ENCODE measurements around the gene FNDC3B.

The FNDC3B gene

GRCh38 chr3:172184106-172184822, 144.9 kb downstream of the FNDC3B start:
- H3K4me3 ChIP-seq (ENCODE audit: low read depth, low read length) = no peak overlapping the region

- H3K4me3 ChIP-seq (ENCODE audit: low read depth, low read length) = no peak overlapping the region
Observed at GRCh38 chr3:172185907-172186306, 146.5 kb downstream of the FNDC3B start.

DNA sequence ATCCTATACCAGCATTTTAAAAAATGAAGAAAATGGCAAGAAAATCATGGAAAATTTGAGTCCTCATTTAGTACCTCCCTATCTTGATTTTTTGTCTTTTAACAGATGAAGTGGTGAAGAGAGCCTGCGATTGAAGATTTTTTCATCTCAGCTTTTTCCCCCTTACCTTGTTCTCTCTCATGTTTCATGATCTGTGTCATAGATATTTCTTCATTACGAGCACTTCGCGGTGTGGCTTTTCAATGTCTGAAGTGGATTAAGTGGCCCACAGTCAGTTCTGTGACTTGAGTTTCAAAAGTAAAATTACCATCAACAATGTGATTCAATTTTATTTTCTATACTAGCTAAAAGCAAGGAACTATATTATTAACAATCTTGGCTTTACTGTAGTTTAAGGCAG, 147.2 kb downstream of the FNDC3B start:
- no peak overlapping the region for H3K4me3 ChIP-seq (ENCODE audit: low read depth, low read length)

- H3K4me3 ChIP-seq (ENCODE audit: low read depth, low read length) = no peak overlapping the region
Observed at GRCh38 chr3:172187511-172187910, 148.1 kb downstream of the FNDC3B start.

- no peak overlapping the region for H3K4me3 ChIP-seq (ENCODE audit: low read depth, low read length)
Observed at GRCh38 chr3:172188511-172188910, 149.1 kb downstream of the FNDC3B start.

GRCh38 chr3:172189213-172189612, 149.8 kb downstream of the FNDC3B start:
- H3K4me3 ChIP-seq (ENCODE audit: low read depth, low read length) = no peak overlapping the region

DNA sequence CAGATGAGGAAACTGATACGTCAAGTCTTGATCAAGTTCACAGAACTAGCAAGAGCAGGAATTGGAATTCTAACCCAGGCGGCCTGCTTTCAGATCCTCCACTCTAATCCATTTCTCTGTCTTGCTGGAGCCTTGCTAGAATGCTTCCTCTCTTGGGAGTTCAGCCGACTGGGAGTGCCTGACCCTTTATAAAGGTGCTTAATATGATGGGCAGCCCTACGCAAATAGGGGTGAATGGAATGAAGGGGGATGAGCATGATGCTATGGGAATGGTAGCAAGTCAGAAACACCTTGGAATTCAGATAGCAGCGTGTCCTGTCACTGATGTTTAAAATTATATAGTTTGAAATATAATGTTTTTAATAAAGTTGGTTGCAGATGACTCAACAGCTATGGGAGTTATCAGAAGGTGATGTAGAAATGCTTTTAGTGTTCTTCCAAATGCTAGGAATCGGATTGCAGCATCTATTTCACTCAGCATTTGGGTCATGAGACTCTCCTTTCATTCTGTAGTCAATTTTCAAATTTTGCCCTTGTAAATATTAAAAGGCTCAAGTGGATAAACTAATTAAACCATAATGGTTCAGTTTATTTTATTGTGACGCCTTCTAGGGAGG, 150.7 kb downstream of the FNDC3B start:
- no peak overlapping the region for H3K4me3 ChIP-seq (ENCODE audit: low read depth, low read length)

- no peak overlapping the region for H3K4me3 ChIP-seq (ENCODE audit: low read depth, low read length)
Observed at GRCh38 chr3:172190980-172191379, 151.6 kb downstream of the FNDC3B start.

DNA sequence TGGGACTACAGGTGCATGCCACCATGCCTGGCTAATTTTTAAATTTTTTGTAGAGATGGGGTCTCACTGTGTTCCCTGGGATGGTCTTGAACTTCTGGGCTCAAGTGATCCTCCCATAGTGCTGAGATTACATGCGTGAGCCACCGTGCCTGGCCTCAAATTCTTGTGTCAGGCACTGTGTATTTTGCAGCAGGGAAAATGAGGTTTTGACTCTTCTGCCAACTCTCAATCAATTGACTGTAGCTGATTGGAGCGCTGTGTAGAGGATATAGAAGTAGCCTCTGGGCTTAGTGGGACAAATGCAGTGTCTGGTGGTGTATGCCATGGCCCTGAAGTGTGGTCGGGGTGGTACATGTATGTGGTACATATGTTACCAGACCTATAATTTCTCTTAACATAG, 152.3 kb downstream of the FNDC3B start:
- no peak overlapping the region for H3K4me3 ChIP-seq (ENCODE audit: low read depth, low read length)

- H3K4me3 ChIP-seq (ENCODE audit: low read depth, low read length) = no peak overlapping the region
Observed at GRCh38 chr3:172192830-172193415, 153.5 kb downstream of the FNDC3B start.

DNA sequence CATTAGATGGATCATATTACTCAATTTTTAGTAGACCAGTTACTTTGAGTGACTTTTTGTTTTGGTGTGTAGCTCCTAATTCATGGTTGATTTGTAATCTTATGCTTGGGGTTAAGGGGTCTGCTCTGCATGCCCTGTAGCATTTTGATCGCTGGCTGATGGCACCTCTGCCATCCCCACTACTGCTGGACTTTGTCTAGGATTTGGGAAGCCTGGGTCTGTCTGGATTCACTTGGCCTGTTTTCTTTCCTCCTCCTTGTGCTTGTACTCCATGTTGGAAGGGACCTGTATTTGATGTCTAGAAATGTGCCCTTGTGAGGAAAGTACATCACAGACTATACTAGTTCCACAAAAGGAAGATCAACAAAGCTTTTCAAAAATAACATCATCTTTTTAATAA, 154.1 kb downstream of the FNDC3B start:
- no peak overlapping the region for H3K4me3 ChIP-seq (ENCODE audit: low read depth, low read length)

- no peak overlapping the region for H3K4me3 ChIP-seq (ENCODE audit: low read depth, low read length)
Observed at GRCh38 chr3:172194702-172195406, 155.5 kb downstream of the FNDC3B start.

DNA sequence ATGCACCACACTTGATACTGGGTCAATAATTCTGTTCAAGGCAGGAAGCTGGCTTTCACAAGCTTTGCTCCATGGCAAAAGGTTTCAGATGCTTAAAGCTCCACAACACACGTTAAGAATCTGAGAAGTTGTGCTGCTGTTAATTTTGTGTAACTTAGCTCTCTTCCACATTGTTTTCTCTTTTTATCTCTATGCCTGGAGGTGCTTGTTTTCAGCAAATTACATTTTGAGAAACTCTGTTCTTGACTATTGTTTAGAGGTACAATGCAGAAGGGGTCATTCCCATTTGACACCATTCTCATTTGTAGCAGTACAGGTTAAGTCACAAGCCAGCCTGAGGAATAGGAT, 156.0 kb downstream of the FNDC3B start:
- H3K4me3 ChIP-seq (ENCODE audit: low read depth, low read length) = no peak overlapping the region

- no peak overlapping the region for H3K4me3 ChIP-seq (ENCODE audit: low read depth, low read length)
Observed at GRCh38 chr3:172197344-172197743, 158.0 kb downstream of the FNDC3B start.

DNA sequence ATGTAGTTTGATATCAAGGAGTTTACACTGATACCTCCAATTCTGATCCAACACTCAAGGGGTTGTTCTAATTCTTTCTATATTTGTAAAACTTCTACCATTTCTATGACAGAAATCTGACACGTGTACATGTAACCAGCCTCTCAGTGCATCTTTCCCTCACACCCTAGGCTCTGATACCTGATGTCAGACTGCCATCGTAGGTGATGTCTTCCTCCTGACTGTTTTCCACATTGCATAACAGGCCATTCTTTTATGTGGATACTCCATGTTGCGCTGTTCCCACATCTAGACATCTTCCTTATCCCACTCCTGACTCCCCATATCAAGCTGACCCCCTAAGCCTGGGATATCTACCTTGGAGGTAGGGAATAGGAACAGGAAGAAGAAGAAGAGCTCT, 159.1 kb downstream of the FNDC3B start:
- H3K4me3 ChIP-seq (ENCODE audit: low read depth, low read length) = no peak overlapping the region

DNA sequence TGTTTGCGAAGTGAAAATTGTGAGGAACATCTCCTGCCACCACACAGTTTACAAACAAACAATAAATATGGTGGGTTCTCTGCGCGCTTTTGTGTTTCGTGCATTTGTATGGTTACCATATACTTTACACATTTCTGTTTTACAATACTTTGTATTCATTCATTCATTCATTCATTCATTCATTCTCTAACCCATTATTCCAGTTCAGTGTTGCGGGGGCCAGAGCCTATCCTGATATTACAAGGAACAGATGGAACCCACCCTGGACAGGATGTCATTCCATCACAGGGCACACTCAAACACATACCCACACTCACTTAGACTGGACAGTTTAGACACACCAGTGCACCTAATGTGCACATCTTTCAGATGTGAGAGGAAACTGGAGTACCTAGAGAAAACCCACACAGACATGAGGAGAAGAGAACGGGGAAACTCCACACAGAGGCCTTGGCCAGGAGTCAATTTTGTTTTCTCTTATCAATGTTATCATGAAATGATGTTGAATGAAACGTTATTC, 160.5 kb downstream of the FNDC3B start:
- no peak overlapping the region for H3K4me3 ChIP-seq (ENCODE audit: low read depth, low read length)

DNA sequence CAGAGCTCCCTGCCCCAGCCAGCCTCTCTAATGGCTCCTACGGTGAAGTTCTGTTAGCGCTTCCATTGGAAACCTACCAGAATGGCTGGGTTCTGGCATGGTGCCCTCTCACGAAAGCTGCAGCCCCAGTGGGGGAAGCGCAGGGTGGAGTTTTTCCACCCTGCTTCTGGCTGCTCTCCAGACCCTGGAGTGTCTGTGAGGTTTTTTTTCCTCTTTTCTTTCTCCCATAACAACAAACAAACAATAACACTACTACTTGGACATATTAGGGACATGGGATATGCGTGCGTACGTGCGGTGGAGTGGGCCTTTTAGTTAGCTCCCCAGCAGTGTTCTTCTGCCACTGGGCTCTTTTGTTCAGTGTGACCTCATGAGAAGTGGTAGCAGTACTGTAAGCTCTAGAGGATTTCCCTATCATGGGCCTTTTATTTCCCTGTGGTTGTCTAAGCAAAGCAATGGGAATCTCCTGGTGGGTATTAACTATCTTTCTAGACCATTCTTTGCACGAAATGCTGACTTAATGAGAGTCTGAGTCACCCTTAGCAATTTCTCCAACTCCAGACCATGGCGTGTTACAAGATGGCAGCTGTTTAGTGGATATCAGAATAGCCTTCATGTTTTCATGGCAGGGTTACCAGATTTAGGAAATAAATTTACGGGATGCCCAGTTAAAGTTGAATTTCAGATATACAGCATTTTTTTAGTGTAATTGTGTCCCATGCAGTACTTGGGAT, 161.9 kb downstream of the FNDC3B start:
- H3K4me3 ChIP-seq (ENCODE audit: low read depth, low read length) = no peak overlapping the region

GRCh38 chr3:172201870-172202236, 162.5 kb downstream of the FNDC3B start:
- H3K4me3 ChIP-seq (ENCODE audit: low read depth, low read length) = no peak overlapping the region

GRCh38 chr3:172202797-172203196, 163.4 kb downstream of the FNDC3B start:
- H3K4me3 ChIP-seq (ENCODE audit: low read depth, low read length) = no peak overlapping the region

DNA sequence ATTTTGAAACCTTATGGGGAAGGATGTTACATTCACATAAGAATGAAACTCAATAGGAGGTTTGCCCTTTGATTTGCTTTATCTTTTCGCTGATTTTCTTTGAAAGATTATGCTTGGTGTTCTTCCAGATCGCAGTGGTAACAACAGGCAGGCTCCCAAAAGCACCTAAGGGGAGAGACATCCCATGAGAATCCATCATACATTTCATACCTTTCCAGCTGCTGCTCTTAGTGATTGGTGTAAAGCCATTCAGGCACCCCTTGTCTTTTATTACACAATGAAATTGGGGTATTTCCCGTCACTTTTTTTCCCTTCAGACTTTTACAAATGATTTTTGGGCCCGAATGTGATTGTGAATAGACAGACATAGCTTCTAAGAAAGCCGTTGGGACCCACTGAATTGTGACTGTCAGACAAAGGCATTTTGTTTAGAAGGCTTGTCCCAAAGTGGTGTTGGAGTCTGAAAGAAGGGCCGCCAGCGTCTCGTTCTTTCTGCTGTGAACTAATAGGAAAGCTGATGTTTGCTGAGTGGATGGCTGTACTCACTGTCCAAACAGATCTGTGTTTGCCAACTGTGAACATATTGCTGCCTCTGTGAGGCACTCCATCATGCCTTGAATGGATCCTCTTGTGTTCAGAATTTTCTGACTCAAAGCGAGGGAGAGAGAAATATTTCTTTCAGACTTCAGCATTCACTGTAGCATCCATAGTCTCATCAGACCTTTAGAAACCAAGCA, 164.3 kb downstream of the FNDC3B start:
- no peak overlapping the region for H3K4me3 ChIP-seq (ENCODE audit: low read depth, low read length)

All from iPS-11a (cell line).